ENCODE measurements around the gene GATB. TPM values are rescaled to one million over a fixed set of nuclear protein-coding genes. Genes with fewer than 3 reads are reported as not detected.

The GATB gene
- total RNA-seq, 1 donor from 2014 or later: 22.2 TPM

GRCh38 chr4:151786158-151786495, 25.3 kb upstream of the GATB start:
- no peak for DNase-seq (ENCODE audit: extremely low read depth, low read depth, low spot score)

DNA sequence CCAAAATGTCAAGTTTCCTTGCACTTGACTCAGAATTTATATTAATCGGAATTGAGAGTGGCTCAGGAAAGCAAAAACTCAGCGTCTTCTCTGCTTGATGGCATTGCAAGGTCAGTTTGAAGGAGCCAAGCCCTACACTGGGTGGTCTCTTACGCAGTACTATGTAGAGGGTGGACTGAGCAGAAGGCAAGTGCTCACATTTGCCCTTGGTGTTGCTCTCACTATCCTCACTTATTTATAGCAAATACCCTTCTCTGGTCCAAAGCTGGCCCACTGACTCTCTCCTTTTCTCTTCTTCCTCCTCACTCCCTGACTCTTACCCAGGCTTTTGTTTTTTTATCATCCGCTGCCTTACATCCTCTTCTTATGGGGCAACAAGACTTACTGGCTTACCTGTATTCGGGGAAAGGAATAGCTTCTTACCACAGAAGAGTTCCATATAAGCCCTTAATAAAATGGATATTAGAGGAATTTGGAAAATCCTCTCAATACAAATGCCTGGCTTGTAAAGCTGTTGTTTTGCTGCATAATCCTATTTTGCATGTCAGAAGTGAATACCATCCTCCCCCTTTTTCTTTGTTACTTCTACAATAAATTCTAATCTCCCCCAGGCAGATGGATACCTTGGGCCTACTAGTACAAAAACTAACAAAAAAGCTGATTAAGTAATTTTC, 24.8 kb upstream of the GATB start:
- DNase-seq (ENCODE audit: extremely low read depth, low read depth, low spot score): no peak

- no peak for DNase-seq (ENCODE audit: extremely low read depth, low read depth, low spot score)
Observed at GRCh38 chr4:151784706-151785105, 23.9 kb upstream of the GATB start.

- DNase-seq (ENCODE audit: extremely low read depth, low read depth, low spot score): no peak
Observed at GRCh38 chr4:151783867-151784266, 23.1 kb upstream of the GATB start.

- DNase-seq (ENCODE audit: extremely low read depth, low read depth, low spot score): no peak
Observed at GRCh38 chr4:151782296-151782695, 21.5 kb upstream of the GATB start.

GRCh38 chr4:151781026-151781425, 20.2 kb upstream of the GATB start:
- no peak for DNase-seq (ENCODE audit: extremely low read depth, low read depth, low spot score)

DNA sequence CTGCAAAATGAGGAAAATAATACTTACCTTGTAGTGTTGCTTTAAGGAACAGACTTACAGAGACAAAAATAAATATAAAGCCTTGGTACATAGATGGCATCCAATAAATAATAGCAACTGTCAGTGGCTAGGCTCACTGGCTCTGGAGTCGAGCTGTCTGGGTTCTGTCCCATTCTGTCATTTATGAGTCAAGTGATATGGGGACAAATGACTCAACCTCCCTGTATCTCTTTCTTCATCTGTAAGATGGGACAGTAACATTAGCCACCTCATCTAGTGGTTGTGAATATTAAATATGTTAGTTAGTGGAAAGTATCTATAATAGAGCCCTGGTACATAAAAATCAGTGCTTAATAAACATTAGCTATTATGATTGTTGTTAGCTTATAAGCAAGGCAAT, 16.7 kb upstream of the GATB start:
- DNase-seq (ENCODE audit: extremely low read depth, low read depth, low spot score): no peak

DNA sequence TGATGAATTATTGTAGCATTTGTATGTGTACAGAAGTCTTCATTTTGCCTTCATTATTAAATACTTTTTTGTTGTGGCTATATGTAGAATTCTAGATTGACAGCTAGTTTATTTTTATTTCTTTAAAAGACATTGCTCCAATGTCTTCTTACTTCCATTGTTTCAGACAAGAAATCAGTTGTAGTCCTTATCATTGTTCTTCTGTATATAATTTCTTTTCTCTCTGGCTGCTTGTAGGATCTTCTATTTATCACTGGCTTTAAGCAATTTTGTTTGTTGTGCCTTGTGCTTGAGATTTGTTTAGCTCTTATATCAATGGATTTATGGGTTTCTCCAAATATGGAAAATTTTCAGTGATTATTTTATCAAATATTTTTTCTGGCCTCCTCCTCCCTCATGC, 13.5 kb upstream of the GATB start:
- no peak for DNase-seq (ENCODE audit: extremely low read depth, low read depth, low spot score)

- no peak for DNase-seq (ENCODE audit: extremely low read depth, low read depth, low spot score)
Observed at GRCh38 chr4:151772274-151772673, 11.5 kb upstream of the GATB start.

GRCh38 chr4:151771664-151772063, 10.9 kb upstream of the GATB start:
- DNase-seq (ENCODE audit: extremely low read depth, low read depth, low spot score): no peak

GRCh38 chr4:151770154-151770553, 9.3 kb upstream of the GATB start:
- DNase-seq (ENCODE audit: extremely low read depth, low read depth, low spot score): no peak

DNA sequence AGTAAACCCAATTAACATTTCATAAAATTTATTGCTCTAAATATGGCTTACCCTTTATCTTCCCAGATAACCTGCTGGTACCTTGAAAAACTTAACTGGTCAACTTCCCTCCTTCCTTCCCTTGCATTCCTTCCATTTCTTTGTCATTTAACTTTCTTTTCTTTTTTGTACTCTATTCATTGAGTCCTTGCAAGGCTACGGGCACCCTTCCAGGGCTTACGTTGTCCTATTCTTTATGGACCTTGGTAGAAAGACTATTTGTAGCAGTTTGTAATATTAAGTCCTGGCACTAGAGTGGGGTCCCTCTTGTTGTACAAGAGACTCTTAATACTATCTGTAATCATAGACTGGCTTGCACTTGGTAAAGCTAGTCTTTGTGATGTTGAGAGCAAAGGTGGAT, 8.0 kb upstream of the GATB start:
- DNase-seq (ENCODE audit: extremely low read depth, low read depth, low spot score): no peak

GRCh38 chr4:151766691-151767090, 5.9 kb upstream of the GATB start:
- DNase-seq (ENCODE audit: extremely low read depth, low read depth, low spot score): no peak

DNA sequence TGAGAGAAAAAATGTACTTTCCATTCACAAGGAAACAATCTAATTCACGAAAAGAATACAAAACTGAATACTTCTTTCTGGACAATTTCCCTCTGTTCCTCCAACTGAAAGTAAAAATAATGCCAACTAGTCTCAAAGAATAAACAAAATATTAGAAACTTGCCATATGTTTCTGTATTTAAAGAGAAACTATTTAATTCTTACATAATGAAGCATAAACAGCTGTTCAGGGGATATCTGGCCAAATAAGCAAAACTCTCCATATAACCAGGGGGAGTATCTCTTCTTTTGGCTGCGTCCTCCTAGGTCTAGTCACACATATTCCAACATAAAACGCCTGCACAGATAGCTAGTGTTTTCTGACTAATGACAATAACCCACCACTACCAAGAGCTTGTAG, 805 bp downstream of the GATB start:
- DNase-seq (ENCODE audit: extremely low read depth, low read depth, low spot score): no peak

- DNase-seq (ENCODE audit: extremely low read depth, low read depth, low spot score): no peak
Observed at GRCh38 chr4:151753056-151753455, 7.8 kb downstream of the GATB start.

GRCh38 chr4:151750156-151750555, 10.7 kb downstream of the GATB start:
- DNase-seq (ENCODE audit: extremely low read depth, low read depth, low spot score): no peak

DNA sequence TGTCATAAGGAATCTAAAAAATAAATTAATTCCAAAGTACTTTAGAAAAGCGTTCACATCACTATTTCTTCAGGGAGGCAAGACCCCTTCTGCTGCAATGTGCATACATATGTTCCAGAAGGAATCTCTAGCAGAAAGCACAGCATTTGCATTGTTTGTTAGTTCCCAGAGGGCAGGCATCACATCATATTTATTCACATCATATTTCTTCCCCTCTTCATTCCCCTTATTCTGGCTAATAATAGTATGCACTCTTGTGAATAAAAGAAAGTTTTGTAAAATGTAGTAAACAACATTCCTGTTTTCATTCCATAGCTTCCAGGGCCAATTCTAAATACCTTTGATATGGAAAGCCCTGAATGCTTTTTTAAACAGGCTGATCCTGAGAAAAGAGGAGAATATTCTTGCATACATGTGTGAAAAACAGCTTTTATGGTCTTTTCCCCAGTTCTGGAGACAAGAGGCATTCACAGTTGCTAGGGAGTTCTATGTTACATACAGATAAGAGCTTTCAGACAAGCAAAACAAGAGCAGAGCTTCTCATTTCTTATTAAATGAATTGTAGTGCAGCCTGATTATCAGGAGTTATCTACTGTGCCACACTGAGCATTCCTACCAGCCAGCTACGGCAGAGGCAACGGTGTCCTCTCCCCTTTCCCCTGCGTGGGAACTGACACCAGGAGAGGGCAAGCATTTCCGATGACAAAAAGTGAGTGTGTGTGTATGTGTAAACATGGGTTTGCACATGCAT, 15.2 kb downstream of the GATB start:
- no peak for DNase-seq (ENCODE audit: extremely low read depth, low read depth, low spot score)

- peak; percentile 51 for DNase-seq (ENCODE audit: extremely low read depth, low read depth, low spot score)
Observed at GRCh38 chr4:151744614-151745013, 16.2 kb downstream of the GATB start.

DNA sequence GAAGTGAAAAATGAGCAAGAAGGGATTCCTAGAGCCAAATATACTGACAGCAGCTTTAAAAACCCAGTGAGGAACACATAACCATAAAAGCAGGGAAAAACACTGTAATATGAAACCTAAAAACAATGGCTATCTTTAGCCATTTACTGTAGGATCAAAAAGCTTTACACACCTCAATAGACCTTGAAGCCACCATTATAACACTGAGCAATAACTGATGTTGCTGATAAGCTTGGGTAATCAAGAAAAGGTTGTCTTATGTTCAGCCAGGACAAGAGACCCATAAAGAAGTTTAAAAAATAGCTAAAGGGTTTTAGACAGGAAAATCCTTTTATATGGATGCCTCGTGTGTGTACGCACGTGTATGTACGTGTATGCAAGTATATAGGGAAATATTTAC, 16.9 kb downstream of the GATB start:
- DNase-seq (ENCODE audit: extremely low read depth, low read depth, low spot score): no peak

- DNase-seq (ENCODE audit: extremely low read depth, low read depth, low spot score): no peak
Observed at GRCh38 chr4:151743128-151743854, 17.5 kb downstream of the GATB start.

GRCh38 chr4:151738720-151739517, 21.9 kb downstream of the GATB start:
- no peak for DNase-seq (ENCODE audit: extremely low read depth, low read depth, low spot score)

All from glomerular endothelial cell (primary cell).